NCI-H2029 (cell line): Measurements from ENCODE around the gene PLA2G6.
"Not testable (repeated sequence)": the region's sequence is repeated elsewhere in the genome, so short reads cannot be mapped to it uniquely, and the experiment has no call there.

Experiments used
- DNase-seq: peaks from one replicate; lab custom pipeline; 2025; lab: John Stamatoyannopoulos, UW

The PLA2G6 gene

GRCh38 chr22:38191731-38192474 lies 10.3 kb upstream of the PLA2G6 start:
- no peak for DNase-seq

GRCh38 chr22:38191055-38191454 lies 9.4 kb upstream of the PLA2G6 start:
- no peak for DNase-seq

GRCh38 chr22:38190581-38190980 lies 9.0 kb upstream of the PLA2G6 start:
- no peak for DNase-seq

- DNase-seq, result no peak
These were observed 7.5 kb upstream of the PLA2G6 start for GRCh38 chr22:38189104-38189503.

GRCh38 chr22:38187413-38188212 lies 6.0 kb upstream of the PLA2G6 start:
- DNase-seq, result peak; percentile 92

GRCh38 chr22:38186429-38186828 lies 4.8 kb upstream of the PLA2G6 start:
- DNase-seq, result peak; percentile 40

GRCh38 chr22:38184788-38185187 lies 3.2 kb upstream of the PLA2G6 start:
- no peak for DNase-seq

- DNase-seq, result peak; percentile 47
These were observed 683 bp downstream of the PLA2G6 start for GRCh38 chr22:38180841-38181452.

GRCh38 chr22:38178605-38178937 lies 3.1 kb downstream of the PLA2G6 start:
- DNase-seq, result not testable (repeated sequence)

- DNase-seq, result peak; percentile 85
These were observed 3.6 kb downstream of the PLA2G6 start for GRCh38 chr22:38177926-38178604.

- DNase-seq, result not testable (repeated sequence)
These were observed 4.1 kb downstream of the PLA2G6 start for GRCh38 chr22:38177571-38177925.

- no peak for DNase-seq
These were observed 4.6 kb downstream of the PLA2G6 start for GRCh38 chr22:38177044-38177443.

- peak; percentile 68 for DNase-seq
These were observed 5.4 kb downstream of the PLA2G6 start for GRCh38 chr22:38176170-38176741.

- no peak for DNase-seq
These were observed 6.2 kb downstream of the PLA2G6 start for GRCh38 chr22:38175206-38176118.

- DNase-seq, result no peak
These were observed 7.0 kb downstream of the PLA2G6 start for GRCh38 chr22:38174626-38175025.

- no peak for DNase-seq
These were observed 8.1 kb downstream of the PLA2G6 start for GRCh38 chr22:38173641-38173906.

- DNase-seq, result peak; percentile 89
These were observed 8.6 kb downstream of the PLA2G6 start for GRCh38 chr22:38172832-38173640.

GRCh38 chr22:38171927-38172831 lies 9.5 kb downstream of the PLA2G6 start:
- no peak for DNase-seq

- no peak for DNase-seq
These were observed 11.2 kb downstream of the PLA2G6 start for GRCh38 chr22:38170469-38170868.
